Astrocyte (in vitro differentiated cells and primary cell): ENCODE results near the gene TTC22.

Experiments
- CTCF ChIP-seq: IDR thresholded peaks from 2 replicates; pipeline ENCODE4 v1.5.1; 2011; ENCODE audit warnings: low read depth, mild to moderate bottlenecking, inconsistent platforms, low read length, moderate library complexity; ENCODE audit not compliant: insufficient read depth
- EZH2 ChIP-seq: IDR thresholded peaks from 2 replicates; pipeline ENCODE4 v1.6.1; 2012; ENCODE audit warnings: mild to moderate bottlenecking, low read length, inconsistent platforms; ENCODE audit not compliant: insufficient read depth

GRCh38 chr1:54810153-54810942 lies 9.2 kb upstream of the TTC22 start:
- peak; percentile 87 for TF ChIP-seq CTCF
- TF ChIP-seq EZH2, result no peak
